ENCODE data around the gene ATP13A3. TPM values are rescaled to one million over a fixed set of nuclear protein-coding genes. Genes with fewer than 3 reads are reported as not detected.

Gene ATP13A3
- total RNA-seq, 1 donor from 2014 or later: 95.8 TPM

- intact Hi-C loops (cut with micrococcal nuclease): loop anchor here (2.0 to 5.0 kb wide), 3 partner anchors 65 to 261 kb away; partner anchors contain the start of genes ATP13A3 and HES1
These were observed 89.0 kb downstream of the ATP13A3 start for GRCh38 chr3:194397757-194398312.

- intact Hi-C loops (cut with micrococcal nuclease): loop anchor here (2.0 to 5.0 kb wide), 3 partner anchors 64 to 260 kb away; partner anchors contain the start of genes ATP13A3 and HES1
These were observed 89.7 kb downstream of the ATP13A3 start for GRCh38 chr3:194396859-194397756.

- intact Hi-C loops (cut with micrococcal nuclease): loop anchor here (2.0 to 5.0 kb wide), 3 partner anchors 64 to 260 kb away; partner anchors contain the start of genes ATP13A3 and HES1
These were observed 90.3 kb downstream of the ATP13A3 start for GRCh38 chr3:194396539-194396858.

- intact Hi-C loops (cut with micrococcal nuclease): loop anchor here (2.0 to 5.0 kb wide), 3 partner anchors 63 to 259 kb away; partner anchors contain the start of genes ATP13A3 and HES1
These were observed 90.8 kb downstream of the ATP13A3 start for GRCh38 chr3:194395778-194396538.

GRCh38 chr3:194395212-194395611 lies 91.6 kb downstream of the ATP13A3 start:
- intact Hi-C loops (cut with micrococcal nuclease): loop anchor here (5.0 kb wide), 1 partner anchor 92 kb away; the partner anchor contains the start of gene ATP13A3

- intact Hi-C loops (cut with micrococcal nuclease): no loop called here
These were observed 94.2 kb downstream of the ATP13A3 start for GRCh38 chr3:194392576-194392975.

GRCh38 chr3:194390835-194391234 lies 96.0 kb downstream of the ATP13A3 start:
- intact Hi-C loops (cut with micrococcal nuclease): no loop called here

GRCh38 chr3:194389269-194389668 lies 97.5 kb downstream of the ATP13A3 start:
- intact Hi-C loops (cut with micrococcal nuclease): no loop called here

- intact Hi-C loops (cut with micrococcal nuclease): no loop called here
These were observed 98.8 kb downstream of the ATP13A3 start for GRCh38 chr3:194387926-194388418.

GRCh38 chr3:194387276-194387675 lies 99.5 kb downstream of the ATP13A3 start:
- intact Hi-C loops (cut with micrococcal nuclease): no loop called here

- intact Hi-C loops (cut with micrococcal nuclease): no loop called here
These were observed 100.2 kb downstream of the ATP13A3 start for GRCh38 chr3:194386648-194387047.

GRCh38 chr3:194386066-194386465 lies 100.7 kb downstream of the ATP13A3 start:
- intact Hi-C loops (cut with micrococcal nuclease): no loop called here

GRCh38 chr3:194384569-194385001 lies 102.2 kb downstream of the ATP13A3 start:
- intact Hi-C loops (cut with micrococcal nuclease): no loop called here

GRCh38 chr3:194384156-194384555 lies 102.6 kb downstream of the ATP13A3 start:
- intact Hi-C loops (cut with micrococcal nuclease): no loop called here

GRCh38 chr3:194383276-194383940 lies 103.4 kb downstream of the ATP13A3 start:
- intact Hi-C loops (cut with micrococcal nuclease): no loop called here

GRCh38 chr3:194382892-194383223 lies 103.9 kb downstream of the ATP13A3 start:
- intact Hi-C loops (cut with micrococcal nuclease): no loop called here

- intact Hi-C loops (cut with micrococcal nuclease): no loop called here
These were observed 104.5 kb downstream of the ATP13A3 start for GRCh38 chr3:194382196-194382891.

GRCh38 chr3:194381460-194381875 lies 105.3 kb downstream of the ATP13A3 start:
- intact Hi-C loops (cut with micrococcal nuclease): no loop called here

- intact Hi-C loops (cut with micrococcal nuclease): no loop called here
These were observed 106.5 kb downstream of the ATP13A3 start for GRCh38 chr3:194380326-194380725.

- intact Hi-C loops (cut with micrococcal nuclease): no loop called here
These were observed 107.2 kb downstream of the ATP13A3 start for GRCh38 chr3:194379651-194380050.
